HG03095 (cell line): ENCODE data around the gene PPIG.
"Not testable (repeated sequence)": the region's sequence is repeated elsewhere in the genome, so short reads cannot be mapped to it uniquely, and the experiment has no call there.

Source experiments
- ATAC-seq: cut with Tn5 transposase; IDR thresholded peaks from one replicate; pipeline ENCODE4 v1.9.1; 2021; ENCODE audit warnings: moderate library complexity; ENCODE audit not compliant: unreplicated experiment

PPIG gene

DNA sequence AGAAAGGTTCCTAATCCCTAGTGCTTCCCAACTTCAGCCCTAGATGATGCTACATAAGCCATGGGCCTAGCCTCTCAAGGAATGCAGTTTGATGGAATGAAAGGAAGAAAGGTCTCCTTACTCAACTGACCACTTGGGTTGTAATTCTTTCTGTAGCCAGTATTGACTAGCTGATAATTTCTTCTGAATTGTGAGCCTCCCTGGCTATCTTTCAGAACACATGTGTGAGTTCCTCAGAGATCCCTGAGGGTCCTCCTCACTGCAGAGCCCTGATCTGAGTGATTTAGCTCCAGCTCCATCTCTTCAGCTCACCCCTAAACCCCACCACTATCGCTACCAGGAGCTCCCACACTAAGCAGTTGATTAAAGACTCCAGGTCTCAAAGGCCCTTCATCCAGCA is 78.6 kb downstream of the PPIG start:
- no peak for ATAC-seq

DNA sequence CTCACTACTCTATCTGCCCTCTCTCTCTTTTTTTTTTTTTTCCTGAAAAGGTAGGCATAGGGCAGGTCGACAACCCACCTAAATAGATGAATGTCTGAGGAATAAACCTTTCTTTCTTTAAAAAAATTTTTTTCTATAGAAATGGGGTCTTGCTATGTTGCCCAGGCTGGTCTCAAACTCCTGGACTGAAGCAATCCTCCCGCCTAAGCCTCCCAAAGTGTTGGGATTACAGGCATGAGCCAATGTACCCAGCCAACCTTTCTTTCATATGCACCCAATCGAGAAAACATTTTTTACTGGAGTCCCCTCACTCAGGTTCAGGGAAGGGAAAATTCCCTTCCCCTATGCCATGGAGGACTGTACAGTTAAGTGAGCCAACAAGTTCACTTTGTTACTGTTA is 79.1 kb downstream of the PPIG start:
- ATAC-seq: no peak

DNA sequence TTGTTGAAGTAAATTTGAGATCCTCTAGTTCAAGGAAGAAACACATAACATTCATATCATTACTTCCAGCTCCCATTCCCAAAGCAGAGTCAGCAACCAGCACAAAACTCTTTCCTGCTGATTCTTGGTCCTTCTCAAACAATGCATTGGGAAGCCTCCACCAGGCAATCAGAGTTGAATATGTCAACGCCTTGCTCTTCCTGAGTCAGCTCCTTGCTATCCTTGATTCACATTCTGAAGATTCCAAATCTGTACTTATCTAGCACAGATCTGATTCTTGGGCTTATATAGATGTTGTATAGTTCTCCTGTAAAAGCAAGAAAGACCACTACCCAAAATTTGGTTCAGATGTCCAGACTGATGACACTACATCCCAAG is 80.4 kb downstream of the PPIG start:
- ATAC-seq: no peak

DNA sequence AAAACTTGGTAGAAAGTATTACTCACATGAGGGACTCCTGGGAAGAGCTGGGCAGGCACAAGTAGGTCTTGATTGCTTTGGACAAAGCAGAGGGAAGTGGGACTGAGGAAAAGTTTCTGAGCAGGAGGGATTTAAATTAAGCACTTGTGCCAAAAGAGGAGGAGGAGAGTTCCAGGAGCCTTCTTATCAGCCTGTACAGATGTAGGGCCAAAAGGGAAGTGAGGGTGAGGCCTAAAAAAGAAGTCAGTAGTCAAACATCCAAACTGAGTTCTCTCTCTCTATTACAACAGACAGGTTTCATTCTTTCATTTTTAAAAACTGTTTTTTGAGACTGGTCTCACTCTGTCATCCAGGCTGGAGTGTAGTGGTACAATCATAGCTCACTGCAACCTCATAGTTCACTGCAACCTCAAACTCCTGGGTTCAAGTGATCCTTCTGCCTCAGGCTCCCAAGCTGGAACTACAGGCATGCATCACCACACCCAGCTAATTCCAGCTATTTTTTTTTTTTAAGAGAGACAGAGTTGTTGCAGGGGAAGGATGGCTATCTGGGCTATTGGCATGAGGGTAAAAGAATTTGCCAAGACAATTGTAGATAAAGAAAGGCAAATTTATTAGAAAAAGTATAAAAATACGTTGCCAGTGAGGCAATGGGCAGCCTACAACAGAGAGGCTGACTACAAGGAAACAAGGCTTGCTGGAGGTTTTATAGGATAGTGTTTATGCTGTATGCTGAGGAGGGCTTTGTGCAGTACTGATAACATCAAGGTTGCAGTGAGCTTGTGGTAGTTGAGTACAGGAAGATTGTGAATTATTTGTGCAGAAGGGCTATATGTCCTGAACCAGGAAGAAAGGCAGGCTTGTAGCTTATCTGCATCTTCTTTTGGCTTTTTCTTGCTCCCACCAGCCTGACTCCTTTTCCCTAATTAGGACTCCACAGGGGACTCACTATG is 81.1 kb downstream of the PPIG start:
- no peak for ATAC-seq

DNA sequence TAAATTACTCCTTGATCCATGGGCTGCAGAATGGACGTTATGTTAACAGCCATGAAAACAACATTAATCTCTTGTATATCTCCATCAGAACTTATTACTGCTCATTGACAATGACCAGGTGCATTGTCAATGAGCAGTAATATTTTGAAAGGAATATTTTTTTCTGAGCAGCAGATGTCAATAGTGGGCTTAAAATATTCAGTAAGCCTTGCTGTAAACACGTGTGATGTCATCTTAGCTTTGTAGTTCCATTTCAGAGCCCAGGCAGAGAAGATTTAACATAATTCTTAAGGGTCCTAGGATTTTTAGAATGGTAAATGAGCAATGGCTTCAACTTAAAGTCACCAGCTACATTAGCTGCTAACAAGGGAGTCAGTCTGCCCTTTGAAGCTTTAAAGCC is 83.4 kb downstream of the PPIG start:
- no peak for ATAC-seq

DNA sequence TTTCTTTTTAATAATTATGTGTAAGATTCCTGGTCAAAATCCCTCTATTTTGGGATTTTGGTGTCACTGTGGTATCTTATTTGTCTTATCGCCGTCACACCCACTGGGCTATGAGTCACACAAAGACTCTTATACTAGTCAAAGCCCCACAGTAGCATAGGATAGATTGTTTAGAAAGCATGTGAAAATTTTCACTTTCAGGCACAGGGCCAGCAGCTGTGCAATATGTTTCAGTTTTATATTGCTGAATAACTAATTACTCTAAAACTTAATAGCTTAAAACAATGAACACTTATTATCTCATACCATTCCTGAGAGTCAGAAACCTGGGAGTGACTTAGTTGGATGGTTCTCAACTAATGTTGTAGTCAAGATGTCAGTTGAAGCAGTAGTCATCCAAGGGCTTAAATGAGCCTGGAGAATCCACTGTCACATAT is 86.1 kb downstream of the PPIG start:
- no peak for ATAC-seq

DNA sequence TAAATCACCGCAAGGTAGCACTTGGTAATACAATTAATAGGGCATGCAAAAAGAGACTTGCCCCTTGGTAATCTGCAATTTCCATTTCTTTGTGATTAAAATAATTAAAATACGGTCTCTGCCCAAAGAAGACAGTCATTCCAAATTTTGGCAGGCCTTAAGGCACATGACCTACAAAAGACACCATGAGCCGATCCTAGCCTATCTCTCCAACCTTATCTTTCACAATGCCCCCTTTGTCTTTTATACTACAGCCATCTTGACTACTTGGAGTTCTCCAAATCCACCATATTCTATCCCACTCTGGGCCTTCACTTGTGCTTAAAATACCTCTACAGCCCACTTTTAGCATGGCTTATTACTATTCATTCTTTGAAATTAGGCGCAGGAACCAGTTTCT is 86.8 kb downstream of the PPIG start:
- ATAC-seq: no peak

DNA sequence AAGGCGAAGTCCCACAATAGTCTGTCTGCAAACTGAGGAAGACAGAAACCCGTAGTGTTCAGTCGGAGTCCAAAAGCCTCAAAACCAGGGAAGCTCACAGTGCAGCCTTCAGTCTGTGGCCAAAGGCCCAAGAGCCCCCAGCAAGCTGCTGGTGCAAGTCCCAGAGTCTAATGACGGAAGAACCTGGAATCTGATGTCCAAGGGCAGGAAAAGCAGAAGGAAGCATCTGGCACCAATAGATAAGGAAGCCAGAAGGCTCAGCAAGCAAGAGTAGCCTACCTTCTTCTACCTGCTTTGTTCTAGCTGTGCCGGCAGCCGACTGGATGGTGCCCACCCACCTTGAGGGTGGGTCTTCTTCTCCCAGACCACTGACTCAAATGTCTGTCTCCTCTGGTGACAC is 88.3 kb downstream of the PPIG start:
- no peak for ATAC-seq

DNA sequence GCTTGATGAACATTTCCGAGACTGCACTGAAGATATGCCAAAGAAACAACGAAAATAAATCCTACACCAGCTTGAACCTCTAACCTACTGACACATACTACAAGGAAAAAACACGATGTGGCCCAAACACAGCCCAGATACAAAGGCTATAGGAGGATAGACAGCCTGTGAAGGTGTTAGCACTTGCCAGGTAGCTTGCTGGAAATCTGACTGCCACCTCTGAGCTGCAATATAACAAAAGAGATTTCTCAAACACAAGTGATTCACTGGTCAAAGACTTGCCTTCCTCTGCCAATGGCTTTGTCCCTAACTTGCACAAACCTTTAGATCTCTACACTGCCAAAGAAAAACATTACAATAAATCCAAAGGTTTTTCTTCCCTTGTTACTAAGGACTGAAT is 89.0 kb downstream of the PPIG start:
- ATAC-seq: no peak

DNA sequence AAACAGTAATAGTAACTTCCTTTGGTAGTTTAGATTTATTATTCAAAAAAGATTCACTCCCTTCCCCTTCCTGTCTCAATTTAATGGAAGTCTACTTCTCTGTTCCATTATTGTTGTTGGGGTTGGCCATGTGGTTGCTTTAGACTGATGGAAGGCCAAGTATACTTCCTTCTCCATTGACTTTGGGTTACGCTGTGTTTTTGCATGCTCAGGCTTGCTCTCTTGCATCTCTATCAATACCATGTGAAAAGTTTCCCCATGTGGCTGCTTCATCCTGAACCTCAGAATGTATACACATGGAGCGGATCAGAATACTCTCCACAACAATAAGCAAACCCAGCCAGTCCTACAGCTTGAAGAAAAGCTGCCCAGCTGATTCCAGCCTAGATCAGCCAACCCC is 89.8 kb downstream of the PPIG start:
- ATAC-seq: no peak

DNA sequence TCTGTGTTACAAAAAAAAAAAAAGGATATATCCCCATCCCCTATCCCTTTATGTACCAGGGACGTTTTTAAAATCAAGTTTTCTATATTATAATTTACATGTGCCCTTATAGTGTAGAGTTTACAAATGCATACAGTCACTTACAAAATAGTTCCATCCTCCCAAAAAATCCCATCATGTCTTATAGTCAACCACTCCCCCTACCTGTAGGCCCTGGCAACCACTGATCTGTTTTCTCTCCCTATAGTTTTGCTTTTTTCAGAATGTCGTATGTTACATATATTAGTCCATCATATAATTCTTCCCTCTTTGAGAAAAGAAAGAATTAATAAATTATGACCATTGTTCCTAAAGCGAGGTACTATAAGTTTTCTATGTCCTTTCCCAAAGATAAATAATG is 92.2 kb downstream of the PPIG start:
- ATAC-seq: no peak

DNA sequence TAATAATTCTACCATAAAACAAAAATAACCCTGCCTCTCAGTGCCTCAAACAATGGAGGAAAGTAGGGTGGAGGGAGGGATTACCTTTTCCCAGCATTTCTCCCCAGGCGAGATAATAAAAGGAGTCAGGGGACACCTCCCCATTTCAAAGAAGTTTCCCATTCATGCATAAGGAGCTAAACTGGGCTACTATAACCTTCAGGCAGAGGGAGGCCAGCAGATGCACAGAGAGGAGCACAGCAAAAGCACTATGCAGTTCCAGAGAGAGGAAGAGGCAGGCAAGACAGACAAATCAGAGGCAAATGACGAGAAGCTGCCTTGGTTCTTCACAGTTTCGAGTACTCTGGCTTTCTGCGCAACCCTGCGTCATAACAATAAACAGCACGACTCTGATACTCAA is 92.7 kb downstream of the PPIG start:
- no peak for ATAC-seq

DNA sequence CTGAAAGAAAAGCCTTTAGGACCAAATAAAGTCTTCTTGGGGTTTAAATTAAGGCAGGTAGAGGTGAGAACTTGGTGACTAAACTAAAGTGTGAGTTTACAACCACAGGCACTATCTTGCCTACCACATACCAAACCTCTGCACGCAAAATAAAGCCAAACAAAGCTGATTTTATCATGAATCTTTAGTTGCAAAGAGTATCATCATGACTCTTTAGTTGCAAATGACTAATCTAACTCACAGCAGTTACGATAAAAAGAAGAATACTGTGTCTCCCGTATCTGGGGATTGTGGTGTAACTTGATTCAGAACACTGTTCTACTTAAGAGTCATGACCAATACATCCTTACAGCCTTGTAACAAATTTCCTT is 98.9 kb downstream of the PPIG start:
- no peak for ATAC-seq

DNA sequence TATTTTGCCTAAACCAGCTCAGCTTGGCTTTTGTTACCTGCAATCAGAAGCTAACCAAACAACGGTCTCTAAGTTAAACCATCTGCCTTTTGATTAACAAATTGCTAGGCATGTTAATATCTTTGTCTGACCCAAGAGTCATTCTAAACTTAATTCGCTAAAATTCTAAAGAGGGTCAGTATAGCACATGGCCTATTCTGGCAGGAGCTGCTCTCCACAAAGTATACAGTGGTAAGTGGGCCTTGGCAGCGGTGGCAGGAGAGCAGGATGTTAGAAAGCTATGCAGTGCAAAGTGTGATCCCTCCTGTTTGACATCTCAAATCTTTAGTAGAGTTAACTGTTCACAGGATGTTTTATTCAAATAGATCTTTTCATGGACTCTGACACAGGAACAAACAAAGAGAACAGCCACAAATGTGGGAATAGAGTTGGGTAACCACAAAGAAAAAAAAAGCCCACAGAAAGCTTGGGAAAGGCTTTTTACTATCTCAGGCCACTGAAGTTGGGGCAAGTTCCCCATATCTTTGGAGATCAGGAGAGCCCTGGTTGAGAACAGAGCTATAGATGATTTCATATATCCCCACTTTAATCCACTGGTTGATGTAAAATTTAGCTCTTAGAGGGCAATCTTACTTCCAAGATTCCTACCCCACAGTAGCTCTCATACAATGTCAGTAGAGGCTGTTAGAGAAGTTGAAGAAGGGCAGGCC is 99.4 kb downstream of the PPIG start:
- ATAC-seq: no peak

DNA sequence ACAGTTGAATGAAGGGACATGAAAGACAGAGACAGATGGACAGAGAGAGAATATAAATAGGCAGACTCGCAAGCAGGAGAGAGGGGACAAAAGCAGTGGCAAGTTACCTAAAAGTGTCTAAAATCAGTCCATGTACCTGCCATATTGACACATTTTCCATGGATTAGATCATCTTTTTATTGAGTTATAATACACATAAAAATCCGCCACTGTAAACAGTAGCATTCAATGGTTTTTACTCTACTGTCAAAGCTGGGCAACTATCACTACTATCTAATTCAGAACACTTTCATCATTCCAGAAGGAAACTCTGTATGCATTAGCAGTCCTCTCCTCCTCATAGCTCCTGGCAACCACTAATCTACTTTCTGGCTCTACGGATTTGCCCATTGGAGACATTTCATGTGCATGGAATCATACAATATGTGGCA is 100.0 kb downstream of the PPIG start:
- ATAC-seq: no peak

DNA sequence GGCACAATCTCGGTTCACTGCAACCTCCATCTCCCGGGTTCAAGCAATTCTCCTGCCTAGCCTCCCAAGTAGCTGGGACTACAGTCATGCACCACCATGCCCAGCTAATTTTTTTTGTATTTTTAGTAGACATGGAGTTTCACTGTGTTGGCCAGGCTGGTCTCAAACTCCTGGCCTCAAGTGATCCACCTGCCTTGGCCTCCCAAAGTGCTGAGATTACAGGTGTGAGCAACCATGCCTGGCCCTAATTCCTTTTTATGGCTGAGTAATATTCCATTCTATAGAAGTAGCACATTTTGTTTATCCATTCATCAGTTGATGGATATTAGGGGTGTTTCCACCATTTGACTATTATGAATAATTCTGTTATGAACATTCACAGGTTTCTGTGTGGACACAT is 100.6 kb downstream of the PPIG start:
- ATAC-seq: not testable (repeated sequence)

DNA sequence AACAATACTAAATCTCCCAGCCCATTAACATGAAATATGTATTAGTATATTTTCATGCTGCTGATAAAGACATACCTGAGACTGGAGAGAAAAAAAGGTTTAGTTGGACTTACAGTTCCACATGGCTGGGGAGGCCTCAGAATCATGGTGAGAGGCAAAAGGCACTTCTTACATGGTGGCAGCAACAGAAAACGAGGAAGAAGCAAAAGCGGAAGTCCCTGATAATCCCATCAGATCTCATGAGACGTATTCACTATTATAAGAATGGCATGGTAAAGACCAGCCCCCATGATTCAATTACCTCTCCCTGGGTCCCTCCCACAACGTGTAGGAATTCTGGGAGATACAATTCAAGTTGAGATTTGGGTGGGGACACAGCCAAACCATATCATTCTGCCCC is 102.7 kb downstream of the PPIG start:
- ATAC-seq: not testable (repeated sequence)

DNA sequence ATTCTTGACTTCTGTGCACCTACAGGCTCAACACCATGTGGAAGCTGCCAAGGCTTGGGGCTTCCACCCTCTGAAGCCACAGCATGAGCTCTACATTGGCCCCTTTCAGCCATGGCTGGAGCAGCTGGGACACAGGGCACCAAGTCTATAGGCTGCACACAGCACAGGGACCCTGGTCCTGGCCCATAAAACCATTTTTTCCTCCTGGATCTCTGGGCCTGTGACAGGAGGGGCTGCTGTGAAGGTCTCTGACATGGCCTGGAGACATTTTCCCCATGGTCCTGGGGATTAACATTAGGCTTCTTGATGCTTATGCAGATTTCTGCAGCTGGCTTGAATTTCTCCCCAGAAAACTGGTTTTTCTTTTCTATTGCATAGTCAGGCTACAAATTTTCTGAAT is 103.8 kb downstream of the PPIG start:
- not testable (repeated sequence) for ATAC-seq

DNA sequence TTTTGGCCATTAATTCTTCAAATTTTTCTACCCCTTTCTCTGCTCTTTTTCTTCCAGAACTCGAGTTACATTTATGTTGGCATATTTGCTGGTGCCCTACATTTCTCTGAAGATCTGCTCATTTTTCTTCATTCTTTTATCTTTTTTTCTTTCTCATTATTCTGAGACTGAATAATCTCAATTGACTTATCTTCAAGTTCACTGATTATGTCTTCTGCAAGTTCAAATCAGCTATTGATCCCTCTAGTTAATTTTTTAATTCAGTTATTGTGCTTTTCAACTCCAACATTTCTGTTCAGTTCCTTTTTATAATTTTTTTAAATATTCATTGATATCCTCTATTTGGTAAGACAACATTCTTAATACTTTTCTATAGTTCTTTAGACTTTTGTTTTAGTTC is 106.8 kb downstream of the PPIG start:
- ATAC-seq: no peak
